Body of pancreas (tissue), 4 donors: ENCODE measurements around the gene RTL5.

Experiments
- CTCF ChIP-seq, 7 experiments: fragments of 450-650 bp in 4 of 7; fragments of 200-600 bp in 3 of 7; sonication (generic) in 3 of 7; IDR thresholded peaks; one replicate each; pipeline ENCODE4 v1.5.1; 2016 to 2019; ENCODE audit warnings: antibody characterized with exemption in 7 of 7
- POLR2A ChIP-seq, 3 donors: fragments of 450-650 bp; IDR thresholded peaks; one replicate each; pipeline ENCODE4 v1.6.1; 2016; ENCODE audit warnings: antibody characterized with exemption in 3 of 3, mild to moderate bottlenecking in 2 of 3

GRCh38 chrX:72159769-72160168, 28.1 kb upstream of the RTL5 start:
- TF ChIP-seq CTCF (IDR thresholded peaks at IDR 0.05): no peak
- TF ChIP-seq POLR2A (IDR thresholded peaks at IDR 0.05): no peak
